Natural killer cell (primary cell): ENCODE results near the gene SH3BP4. TPM values are rescaled to one million over a fixed set of nuclear protein-coding genes. Genes with fewer than 3 reads are reported as not detected.

Experiments
- ATAC-seq, 3 donors: fragments of 150-1000 bp in 2 of 3; fragments of 200-7000 bp in 1 of 3; cut with Tn5 transposase; 1 replicate in 1 of 3; 2 replicates in 2 of 3; pipeline ENCODE4 v1.10.0; 2021; ENCODE audit warnings: mild to moderate bottlenecking in 2 of 3, moderate library complexity in 2 of 3
- DNase-seq, 2 donors: peaks; one replicate each; pipeline versions ENCODE4 v3.0.0 to v3.0.0-alpha.2; 2013 to 2021; ENCODE audit warnings: mixed read lengths in 1 of 2
- H3K27ac ChIP-seq: one replicate; pipeline ENCODE4 v1.5.1; 2013; ENCODE audit warnings: mild to moderate bottlenecking, low read length
- H3K27me3 ChIP-seq: one replicate; pipeline ENCODE4 v1.6.1; 2013; ENCODE audit warnings: low read length; ENCODE audit not compliant: control insufficient read depth, insufficient read depth
- H3K36me3 ChIP-seq: one replicate; pipeline ENCODE4 v1.6.1; 2013; ENCODE audit warnings: low read length; ENCODE audit not compliant: control insufficient read depth, insufficient read depth
- H3K4me1 ChIP-seq: one replicate; pipeline ENCODE4 v1.6.1; 2013; ENCODE audit warnings: low read length; ENCODE audit not compliant: control insufficient read depth, insufficient read depth
- H3K4me3 ChIP-seq: one replicate; pipeline ENCODE4 v1.5.1; 2013; ENCODE audit warnings: low read length
- H3K9me3 ChIP-seq: one replicate; pipeline ENCODE4 v1.6.1; 2013; ENCODE audit warnings: low read length; ENCODE audit not compliant: control insufficient read depth, insufficient read depth
- H3K27ac Mint-ChIP-seq, 2 donors: one replicate each; pipeline ENCODE4 v1.8.0; 2022; ENCODE audit warnings: mild to moderate bottlenecking in 2 of 2, mixed read lengths in 2 of 2, moderate library complexity in 1 of 2
- H3K27me3 Mint-ChIP-seq, 2 donors: one replicate each; pipeline ENCODE4 v1.8.0; 2022; ENCODE audit warnings: low read depth in 2 of 2, mixed read lengths in 2 of 2
- H3K36me3 Mint-ChIP-seq: one replicate; pipeline ENCODE4 v1.8.0; 2022; ENCODE audit warnings: mixed read lengths
- H3K4me1 Mint-ChIP-seq, 2 donors: one replicate each; pipeline ENCODE4 v1.8.0; 2022; ENCODE audit warnings: mixed read lengths in 2 of 2
- H3K4me3 Mint-ChIP-seq: one replicate; pipeline ENCODE4 v1.8.0; 2022; ENCODE audit warnings: mild to moderate bottlenecking, moderate library complexity, mixed read lengths
- H3K9me3 Mint-ChIP-seq, 2 donors: one replicate each; pipeline ENCODE4 v1.8.0; 2022; ENCODE audit warnings: mixed read lengths in 2 of 2
- CTCF ChIP-seq: fragments of 200-600 bp; IDR thresholded peaks from one replicate; pipeline ENCODE4 v1.8.0; 2022; ENCODE audit warnings: antibody characterized with exemption
- WGBS: methylation state at CpG from one replicate; pipeline ENCODE4 v1.1.7; 2013; ENCODE audit warnings: missing lambda C conversion rate; ENCODE audit not compliant: insufficient coverage; 5-methylcytosine and 5-hydroxymethylcytosine counted together
- intact Hi-C: fragments of 100-400 bp; cut with micrococcal nuclease; formaldehyde crosslinking; loops from one replicate; pipeline ENCODE4 v1.14.2; 2022
- total RNA-seq, 4 donors: library from RNA; stranded (reverse); fragments of 120-200 nt in 1 of 4; gene quantifications; one replicate each; pipeline versions ENCODE4 v1.2.3 to v1.2.4, GENCODE V29; 2013 to 2022

SH3BP4 gene
- total RNA-seq, 3 donors from 2014 or later (not counting 1 experiment from before 2014, with no cell fraction given), result 0.39 to 2.6 (median 1.0) TPM

- H3K4me1 Mint-ChIP-seq, result no peaks in the 10 kb centered on the region
- Histone ChIP-seq H3K4me1 (peaks cover 22% of the 10 kb centered on the region), H3K9me3 (no peaks in the 10 kb centered on the region), H3K36me3 (no peaks in the 10 kb centered on the region), H3K4me3 (no peak overlapping the region), H3K27ac (no peak overlapping the region), H3K27me3 (no peaks in the 10 kb centered on the region)
- ATAC-seq, result no peak
- no peak for TF ChIP-seq CTCF
- H3K9me3 Mint-ChIP-seq, result no peaks in the 10 kb centered on the region
- H3K4me3 Mint-ChIP-seq, result no peak overlapping the region
- WGBS, result 89% methylated on average over 18 of the region's 18 CpGs
- H3K27me3 Mint-ChIP-seq, result no peaks in the 10 kb centered on the region
- H3K27ac Mint-ChIP-seq, result no peak overlapping the region
- intact Hi-C loops, result no loop called here
- H3K36me3 Mint-ChIP-seq, result no peaks in the 10 kb centered on the region
- no peak for DNase-seq
Observed at GRCh38 chr2:234996069-234996940, 44.5 kb downstream of the SH3BP4 start.

DNA sequence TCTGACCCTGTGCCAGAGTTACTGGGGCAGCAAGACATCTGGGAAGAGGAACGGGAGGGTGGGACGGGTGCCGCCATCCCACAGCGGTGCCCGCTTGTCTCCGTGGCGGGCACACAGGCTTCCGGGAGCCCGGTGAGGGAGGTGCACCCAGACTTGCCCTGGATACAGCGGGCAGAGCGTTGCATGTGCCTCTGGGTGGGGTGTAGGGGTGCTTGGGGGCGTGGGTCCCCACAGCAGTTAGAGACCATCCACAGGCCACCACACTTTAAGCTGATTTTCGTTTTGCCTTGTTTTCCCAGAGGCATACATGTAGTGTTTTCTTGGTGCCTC, 45.1 kb downstream of the SH3BP4 start:
- no peak for ATAC-seq
- TF ChIP-seq CTCF, result no peak
- H3K4me1 Mint-ChIP-seq, result no peaks in the 10 kb centered on the region
- DNase-seq, result no peak
- H3K36me3 Mint-ChIP-seq, result no peaks in the 10 kb centered on the region
- Histone ChIP-seq H3K27me3 (no peaks in the 10 kb centered on the region), H3K27ac (no peak overlapping the region), H3K4me3 (no peak overlapping the region), H3K9me3 (no peaks in the 10 kb centered on the region), H3K36me3 (no peaks in the 10 kb centered on the region), H3K4me1 (peaks cover 22% of the 10 kb centered on the region)
- H3K4me3 Mint-ChIP-seq, result no peak overlapping the region
- intact Hi-C loops, result no loop called here
- no peaks in the 10 kb centered on the region for H3K9me3 Mint-ChIP-seq
- H3K27me3 Mint-ChIP-seq, result no peaks in the 10 kb centered on the region
- WGBS, result 92% methylated on average over 12 of the region's 13 CpGs
- H3K27ac Mint-ChIP-seq, result no peak overlapping the region

- H3K9me3 ChIP-seq, result no peaks in the 10 kb centered on the region
- intact Hi-C loops, result no loop called here
- H3K4me1 ChIP-seq, result peaks cover 19% of the 10 kb centered on the region
- no peak for ATAC-seq
- no peaks in the 10 kb centered on the region for H3K9me3 Mint-ChIP-seq
- H3K36me3 ChIP-seq, result no peaks in the 10 kb centered on the region
- H3K27me3 ChIP-seq, result no peaks in the 10 kb centered on the region
- no peaks in the 10 kb centered on the region for H3K27me3 Mint-ChIP-seq
- H3K4me3 ChIP-seq, result no peak overlapping the region
- no peaks in the 10 kb centered on the region for H3K4me1 Mint-ChIP-seq
- no peak for TF ChIP-seq CTCF
- H3K4me3 Mint-ChIP-seq, result no peak overlapping the region
- no peak overlapping the region for H3K27ac Mint-ChIP-seq
- no peak overlapping the region for H3K27ac ChIP-seq
- no peak for DNase-seq
- WGBS, result 96% methylated on average over 8 of the region's 8 CpGs
- H3K36me3 Mint-ChIP-seq, result no peaks in the 10 kb centered on the region
Observed at GRCh38 chr2:234997389-234997788, 45.6 kb downstream of the SH3BP4 start.
